Peyer's patch (tissue), 4 donors: ENCODE measurements around the gene BICD1.

ENCODE experiments used
- POLR2A ChIP-seq, 2 donors: fragments of 450-650 bp; IDR thresholded peaks; one replicate each; pipeline ENCODE4 v1.5.1; 2017; ENCODE audit warnings: antibody characterized with exemption in 2 of 2, mild to moderate bottlenecking in 2 of 2, moderate library complexity in 2 of 2
- TF ChIP-seq, protein P1 (sequence below), 6 experiments: fragments of 450-650 bp in 4 of 6; fragments of 200-600 bp in 2 of 6; sonication (generic) in 1 of 6; IDR thresholded peaks; one replicate each; pipeline ENCODE4 v1.5.1; 2017 to 2019; ENCODE audit warnings: antibody characterized with exemption in 6 of 6, mild to moderate bottlenecking in 3 of 6, moderate library complexity in 1 of 6

DNA sequence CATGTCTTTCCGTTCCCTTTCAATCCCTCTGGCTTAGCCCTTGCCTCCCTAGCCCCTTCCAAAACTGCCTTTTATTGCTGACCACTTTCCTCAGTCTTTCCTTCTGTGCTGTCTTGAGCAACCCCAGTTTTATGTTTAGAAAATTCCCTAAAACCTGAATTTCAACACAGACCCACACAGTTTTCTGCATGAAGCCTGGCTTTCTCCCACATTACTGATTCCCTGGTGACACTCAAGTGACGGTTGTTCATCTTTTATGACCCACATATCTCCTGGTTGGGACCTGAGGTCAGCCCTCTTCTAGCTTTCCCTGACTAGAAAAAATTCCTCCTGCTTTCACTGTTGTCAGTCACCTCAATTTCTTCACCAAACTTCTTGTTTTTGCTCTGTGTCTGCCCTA is 313.7 kb downstream of the BICD1 start:
- TF ChIP-seq, protein P1, sequence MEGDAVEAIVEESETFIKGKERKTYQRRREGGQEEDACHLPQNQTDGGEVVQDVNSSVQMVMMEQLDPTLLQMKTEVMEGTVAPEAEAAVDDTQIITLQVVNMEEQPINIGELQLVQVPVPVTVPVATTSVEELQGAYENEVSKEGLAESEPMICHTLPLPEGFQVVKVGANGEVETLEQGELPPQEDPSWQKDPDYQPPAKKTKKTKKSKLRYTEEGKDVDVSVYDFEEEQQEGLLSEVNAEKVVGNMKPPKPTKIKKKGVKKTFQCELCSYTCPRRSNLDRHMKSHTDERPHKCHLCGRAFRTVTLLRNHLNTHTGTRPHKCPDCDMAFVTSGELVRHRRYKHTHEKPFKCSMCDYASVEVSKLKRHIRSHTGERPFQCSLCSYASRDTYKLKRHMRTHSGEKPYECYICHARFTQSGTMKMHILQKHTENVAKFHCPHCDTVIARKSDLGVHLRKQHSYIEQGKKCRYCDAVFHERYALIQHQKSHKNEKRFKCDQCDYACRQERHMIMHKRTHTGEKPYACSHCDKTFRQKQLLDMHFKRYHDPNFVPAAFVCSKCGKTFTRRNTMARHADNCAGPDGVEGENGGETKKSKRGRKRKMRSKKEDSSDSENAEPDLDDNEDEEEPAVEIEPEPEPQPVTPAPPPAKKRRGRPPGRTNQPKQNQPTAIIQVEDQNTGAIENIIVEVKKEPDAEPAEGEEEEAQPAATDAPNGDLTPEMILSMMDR (IDR thresholded peaks at IDR 0.05), result no peak
- TF ChIP-seq POLR2A (IDR thresholded peaks at IDR 0.05), result no peak
